K562 (cell line): ENCODE results near the gene ADAM33.

Experiments used
- ATF1 ChIP-seq, 2 experiments: fragments of 450-650 bp in 1 of 2; IDR thresholded peaks; 2 replicates each; pipeline ENCODE4 v1.6.1; 2016; ENCODE audit warnings: missing compliant biosample characterization in 1 of 2, missing genetic modification characterization in 1 of 2
- BHLHE40 ChIP-seq: IDR thresholded peaks from 2 replicates; pipeline ENCODE4 v1.6.1; 2011; ENCODE audit warnings: low read length, improper control_type of control experiment
- BMI1 ChIP-seq: fragments of 150-350 bp; IDR thresholded peaks from 2 replicates; pipeline ENCODE4 v1.6.1; 2014; ENCODE audit warnings: low read length
- ELK3 ChIP-seq: fragments of 450-650 bp; formaldehyde crosslinking; IDR thresholded peaks from 2 replicates; pipeline ENCODE4 v1.4.0; 2020; ENCODE audit warnings: mild to moderate bottlenecking
- IRF2 ChIP-seq: sonication (generic); formaldehyde crosslinking; IDR thresholded peaks from 2 replicates; pipeline ENCODE4 v1.8.1; 2022; ENCODE audit warnings: mild to moderate bottlenecking, missing genetic modification reagents
- MAX ChIP-seq: sonication (generic); formaldehyde crosslinking; IDR thresholded peaks from 2 replicates; pipeline ENCODE4 v1.9.0; 2022; ENCODE audit warnings: mild to moderate bottlenecking, missing genetic modification reagents
- NEUROD1 ChIP-seq: fragments of 150-350 bp; IDR thresholded peaks from 2 replicates; pipeline ENCODE4 v1.6.1; 2014; ENCODE audit warnings: borderline replicate concordance, low read length, low read depth; ENCODE audit not compliant: partially characterized antibody
- NR3C1 ChIP-seq: sonication (generic); formaldehyde crosslinking; IDR thresholded peaks from 2 replicates; pipeline ENCODE4 v1.8.1; 2022; ENCODE audit warnings: missing genetic modification reagents
- POLR2A ChIP-seq: fragments of 450-650 bp; conservative IDR thresholded peaks from 2 replicates; pipeline ENCODE4 v1.6.1; 2016
- YY1 ChIP-seq, 3 experiments: IDR thresholded peaks; 2 replicates each; pipeline ENCODE4 v1.6.1; 2011; ENCODE audit warnings: low read length in 2 of 3, mild to moderate bottlenecking in 2 of 3, moderate library complexity in 2 of 3, borderline replicate concordance in 1 of 3, control low read depth in 1 of 3, low read depth in 1 of 3; ENCODE audit not compliant: insufficient read depth in 3 of 3, insufficient replicate concordance in 2 of 3, control insufficient read depth in 1 of 3, insufficient read length in 1 of 3; ENCODE audit errors: extremely low read depth in 1 of 3
- ZNF121 ChIP-seq: sonication (generic); formaldehyde crosslinking; conservative IDR thresholded peaks from 2 replicates; pipeline ENCODE4 v1.8.0; 2022; ENCODE audit warnings: missing genetic modification reagents

- TF ChIP-seq MAX (CRISPR knock-in tag) = no peak
- TF ChIP-seq POLR2A = no peak
- TF ChIP-seq IRF2 (CRISPR knock-in tag) = no peak
- TF ChIP-seq ZNF121 (CRISPR knock-in tag) = no peak
- TF ChIP-seq NEUROD1 = no peak
- TF ChIP-seq YY1 (IDR thresholded peaks at IDR 0.05; ENCODE audit: borderline replicate concordance in 1 of 3, control insufficient read depth in 1 of 3, extremely low read depth in 1 of 3, insufficient read depth in 3 of 3, insufficient read length in 1 of 3, insufficient replicate concordance in 2 of 3, low read depth in 1 of 3, low read length in 2 of 3) = no peak
- TF ChIP-seq BHLHE40 = no peak
- TF ChIP-seq ATF1 (CRISPR knock-in tag; IDR thresholded peaks at IDR 0.05) = no peak
- TF ChIP-seq ATF1 (tag; IDR thresholded peaks at IDR 0.05) = no peak
- no peak for TF ChIP-seq BMI1
- TF ChIP-seq ELK3 (CRISPR knock-in tag) = no peak
- no peak for TF ChIP-seq NR3C1
Measured at GRCh38 chr20:3672547-3673171, 9.2 kb downstream of the ADAM33 start.
